Testis (tissue), 2 donors: Measurements from ENCODE around the gene XKR7.

Source experiments
- CTCF ChIP-seq, 3 experiments: fragments of 450-650 bp in 2 of 3; fragments of 200-600 bp in 1 of 3; sonication (generic) in 1 of 3; IDR thresholded peaks; one replicate each; pipeline ENCODE4 v1.5.1; 2016 to 2019; ENCODE audit warnings: antibody characterized with exemption in 3 of 3, mild to moderate bottlenecking in 2 of 3, moderate library complexity in 1 of 3
- POLR2A ChIP-seq: fragments of 450-650 bp; IDR thresholded peaks from one replicate; pipeline ENCODE4 v1.6.1; 2017; ENCODE audit warnings: antibody characterized with exemption, mild to moderate bottlenecking, moderate library complexity

GRCh38 chr20:31954500-31954899 lies 13.5 kb upstream of the XKR7 start:
- TF ChIP-seq POLR2A (no peak), CTCF (IDR thresholded peaks at IDR 0.05) (no peak)
